GM12891 (cell line): ENCODE data around the gene REST.
A peak's percentile ranks its signal among the peaks of the same experiment; 100 is the strongest.
"Not testable (repeated sequence)": the region's sequence is repeated elsewhere in the genome, so short reads cannot be mapped to it uniquely, and the experiment has no call there.

Experiments
- DNase-seq: peaks from one replicate; pipeline ENCODE4 v3.0.0; 2011; ENCODE audit warnings: low spot score; ENCODE audit not compliant: insufficient read length
- FAIRE-seq: peaks from 2 replicates; lab custom pipeline; 2011; peaks lifted over from hg19 to GRCh38; lab: Jason Lieb, UNC
- PAX5 ChIP-seq: IDR thresholded peaks from 2 replicates; pipeline ENCODE4 v1.6.1; 2011; ENCODE audit warnings: low read length, moderate library complexity, mild to moderate bottlenecking; ENCODE audit not compliant: insufficient read depth, severe bottlenecking
- POLR2A ChIP-seq: IDR thresholded peaks from 2 replicates; pipeline ENCODE4 v1.6.1; 2011; ENCODE audit warnings: low read depth, low read length, control low read depth
- POLR2AphosphoS5 ChIP-seq: IDR thresholded peaks from 2 replicates; pipeline ENCODE4 v1.6.1; 2011; ENCODE audit warnings: low read depth, low read length, control low read depth
- POU2F2 ChIP-seq: IDR thresholded peaks from 2 replicates; pipeline ENCODE4 v1.6.1; 2011; ENCODE audit warnings: low read depth, mild to moderate bottlenecking, control low read depth, low read length, moderate library complexity
- SPI1 ChIP-seq: IDR thresholded peaks from 2 replicates; pipeline ENCODE4 v1.6.1; 2011; ENCODE audit warnings: low read depth, low read length, control low read depth
- TAF1 ChIP-seq: IDR thresholded peaks from 2 replicates; pipeline ENCODE4 v1.6.1; 2011; ENCODE audit warnings: low read depth, low read length, control low read depth

REST gene

GRCh38 chr4:56876264-56876663, 31.4 kb upstream of the REST start:
- TF ChIP-seq SPI1 (no peak), POLR2A (no peak), POU2F2 (no peak), TAF1 (no peak), POLR2AphosphoS5 (no peak), PAX5 (no peak)
- DNase-seq, result no peak
- FAIRE-seq, result no peak

GRCh38 chr4:56879996-56880395, 27.7 kb upstream of the REST start:
- DNase-seq, result no peak
- peak; percentile 62 for FAIRE-seq
- TF ChIP-seq POLR2AphosphoS5 (no peak), TAF1 (no peak), POU2F2 (no peak), POLR2A (no peak), PAX5 (no peak), SPI1 (no peak)

- no peak for DNase-seq
- no peak for FAIRE-seq
- TF ChIP-seq PAX5 (no peak), POLR2AphosphoS5 (no peak), POLR2A (no peak), POU2F2 (no peak), TAF1 (no peak), SPI1 (no peak)
These were observed 27.1 kb upstream of the REST start for GRCh38 chr4:56880572-56880971.

DNA sequence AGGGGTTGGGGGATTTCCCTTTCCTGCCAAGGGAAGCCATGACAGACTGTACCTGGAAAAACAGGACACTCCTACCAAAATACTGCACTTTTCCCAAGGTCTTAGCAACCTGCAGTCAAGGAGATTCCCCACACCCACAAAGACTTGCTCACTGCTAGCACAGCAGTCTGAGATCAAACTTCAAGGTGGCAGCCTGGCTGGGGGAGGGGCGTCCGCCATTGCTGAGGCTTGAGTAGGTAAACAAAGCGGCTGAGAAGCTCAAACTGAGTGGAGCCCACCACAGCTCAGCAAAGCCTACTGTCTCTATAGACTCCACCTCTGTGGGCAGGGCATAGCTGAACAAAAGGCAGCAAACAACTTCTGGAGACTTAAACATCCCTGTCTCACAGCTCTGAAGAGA, 23.2 kb upstream of the REST start:
- not testable (repeated sequence) for FAIRE-seq, DNase-seq

DNA sequence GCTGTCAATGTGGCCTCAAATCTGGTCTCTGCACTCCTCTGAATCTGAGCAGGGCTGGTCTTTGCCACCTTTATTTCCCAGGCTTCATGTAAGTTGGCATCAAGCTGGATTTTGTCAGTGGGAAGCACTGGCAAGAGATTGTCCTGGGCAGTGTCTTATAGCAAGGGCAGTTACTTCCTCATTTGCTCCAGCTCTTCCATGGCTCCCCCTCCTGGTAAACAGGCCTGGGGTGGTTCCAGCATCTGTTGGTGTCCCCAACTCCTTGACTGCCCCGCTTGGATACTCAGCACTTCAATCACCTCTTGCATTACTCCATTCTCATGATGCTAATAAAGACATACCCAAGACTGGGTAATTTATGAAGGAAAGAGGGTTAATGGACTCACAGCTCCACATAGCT, 15.0 kb upstream of the REST start:
- FAIRE-seq (peak; percentile 16), DNase-seq (no peak)
- TF ChIP-seq POLR2AphosphoS5, result no peak
- TF ChIP-seq PAX5, result no peak
- no peak for TF ChIP-seq TAF1
- no peak for TF ChIP-seq POLR2A

- not testable (repeated sequence) for FAIRE-seq, DNase-seq
These were observed 9.9 kb upstream of the REST start for GRCh38 chr4:56897842-56898241.

GRCh38 chr4:56900186-56900585, 7.5 kb upstream of the REST start:
- not testable (repeated sequence) for FAIRE-seq, DNase-seq

- no peak for FAIRE-seq
- TF ChIP-seq POLR2A, result no peak
- TF ChIP-seq POLR2AphosphoS5, result no peak
- no peak for TF ChIP-seq POU2F2
- TF ChIP-seq TAF1, result no peak
- no peak for TF ChIP-seq PAX5
- TF ChIP-seq SPI1, result no peak
- DNase-seq, result no peak
These were observed 5.0 kb upstream of the REST start for GRCh38 chr4:56902703-56903102.

- no peak for FAIRE-seq
- no peak for TF ChIP-seq POLR2AphosphoS5
- no peak for TF ChIP-seq POU2F2
- no peak for TF ChIP-seq TAF1
- TF ChIP-seq SPI1, result no peak
- TF ChIP-seq PAX5, result no peak
- TF ChIP-seq POLR2A, result no peak
- DNase-seq, result no peak
These were observed 1.9 kb upstream of the REST start for GRCh38 chr4:56905796-56906195.

- no peak for FAIRE-seq
- DNase-seq, result no peak
- no peak for TF ChIP-seq POU2F2
- no peak for TF ChIP-seq PAX5
- TF ChIP-seq POLR2AphosphoS5, result no peak
- TF ChIP-seq TAF1, result no peak
- no peak for TF ChIP-seq POLR2A
- no peak for TF ChIP-seq SPI1
These were observed 959 bp upstream of the REST start for GRCh38 chr4:56906489-56907393.
